ENCODE results near the gene TP53I11.

The TP53I11 gene

DNA sequence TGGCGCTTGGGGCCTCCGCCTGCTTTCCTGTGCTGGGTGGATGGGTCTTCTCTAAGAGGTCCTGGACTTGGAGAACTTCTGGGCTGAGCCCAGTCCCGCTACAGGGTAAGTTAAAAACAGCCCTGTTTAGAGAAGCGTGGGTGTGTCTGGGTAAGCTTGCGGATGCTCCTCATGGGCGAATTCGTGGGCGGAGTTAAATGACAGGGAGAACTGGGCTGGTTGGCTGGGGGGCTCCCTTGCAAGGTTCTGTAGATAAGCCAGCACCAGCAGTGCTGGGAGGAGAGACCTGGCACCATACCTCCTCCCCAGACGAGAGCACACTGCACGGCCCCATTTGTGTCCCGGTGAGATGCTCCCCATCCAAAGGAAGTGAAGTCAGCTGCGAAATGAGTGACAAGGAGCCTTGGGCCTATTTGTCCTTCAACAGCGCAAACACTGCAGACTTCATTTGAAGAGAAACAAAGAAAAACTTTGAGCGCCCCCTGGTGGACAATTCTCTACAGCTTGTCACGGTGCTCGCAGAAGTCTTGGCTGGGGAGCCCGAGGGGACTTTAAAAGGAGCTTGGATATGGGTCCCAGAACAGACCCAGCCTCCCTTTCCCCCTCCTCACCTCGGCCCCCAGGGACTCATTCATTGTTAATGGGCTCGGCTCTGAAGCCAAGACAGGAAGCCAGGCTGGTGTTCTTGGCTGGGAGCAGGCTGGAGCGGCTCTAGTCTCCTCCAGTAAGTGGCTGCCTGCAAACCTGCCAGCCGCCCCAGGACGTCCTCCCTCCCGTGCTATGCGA, 39.5 kb downstream of the TP53I11 start:
- DNase-seq = peak; percentile 69

GRCh38 chr11:44910591-44910990, 40.1 kb downstream of the TP53I11 start:
- no peak for DNase-seq

DNA sequence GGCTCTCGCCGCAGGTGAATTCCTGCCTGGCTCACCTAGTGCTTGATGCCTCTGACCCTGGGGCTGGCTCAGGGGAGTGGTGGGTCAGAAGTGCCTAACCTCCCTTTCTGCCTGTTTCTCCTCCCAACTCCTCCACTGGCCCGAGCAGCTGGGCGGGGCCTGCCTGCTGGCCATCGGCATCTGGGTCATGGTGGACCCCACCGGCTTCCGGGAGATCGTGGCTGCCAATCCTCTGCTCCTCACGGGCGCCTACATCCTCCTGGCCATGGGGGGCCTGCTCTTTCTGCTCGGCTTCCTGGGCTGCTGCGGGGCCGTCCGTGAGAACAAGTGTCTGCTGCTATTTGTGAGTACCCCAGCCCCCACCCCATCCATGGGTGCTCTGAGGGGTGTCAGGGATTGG, 41.1 kb downstream of the TP53I11 start:
- DNase-seq = no peak

DNA sequence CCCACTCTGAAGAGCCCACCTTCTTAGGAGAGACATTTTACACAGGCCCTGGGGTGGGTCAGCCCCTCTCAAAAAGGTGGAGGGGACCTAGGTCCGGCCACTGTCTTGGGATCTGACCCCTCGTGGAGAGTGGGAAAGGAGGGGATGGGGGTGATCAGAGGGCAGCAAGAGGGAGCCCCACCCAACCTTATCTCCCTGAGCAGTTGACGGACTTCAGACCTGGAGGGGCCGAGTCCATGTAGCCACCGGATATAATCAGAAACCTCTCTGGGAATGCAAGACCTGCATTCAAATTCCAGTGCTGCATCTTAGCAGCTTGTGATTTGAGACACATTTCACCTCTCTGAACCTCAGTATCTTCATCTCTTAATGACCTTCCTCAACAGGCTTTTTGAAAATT, 44.0 kb downstream of the TP53I11 start:
- no peak for DNase-seq

DNA sequence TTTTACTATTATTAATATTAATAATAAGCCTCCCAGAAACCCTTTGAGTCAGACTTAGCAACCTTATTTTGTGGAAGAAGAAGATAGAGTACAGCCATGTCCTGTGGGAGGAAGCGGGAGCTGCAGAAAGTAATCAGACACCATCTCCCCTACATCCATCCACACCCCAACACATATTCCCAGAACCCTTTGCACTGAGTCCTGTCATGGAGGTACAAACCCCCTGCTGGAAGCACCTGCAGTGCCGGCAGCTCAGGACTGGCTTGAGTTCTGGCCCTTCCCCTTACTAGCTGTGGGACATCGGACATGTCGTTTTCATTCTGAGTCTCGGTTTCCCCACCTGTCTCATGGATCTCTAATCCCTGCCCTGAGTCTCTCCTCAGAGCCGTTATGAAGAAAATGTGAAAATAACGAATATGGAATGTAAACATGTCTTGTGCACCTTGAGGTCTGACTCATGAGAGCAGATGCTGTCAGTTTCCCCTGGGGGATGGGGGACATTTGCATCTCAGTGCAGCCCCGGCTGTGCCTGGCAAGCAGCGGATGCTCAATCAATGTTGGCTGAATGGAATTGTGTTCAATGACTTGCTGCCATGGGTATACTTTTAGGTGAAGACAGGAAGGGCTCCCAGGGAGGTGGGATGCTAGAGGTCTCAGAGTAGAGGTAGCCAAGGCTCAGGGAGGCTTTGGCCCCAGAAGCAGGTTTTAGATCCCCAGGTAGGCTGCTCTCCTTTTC, 45.4 kb downstream of the TP53I11 start:
- no peak for DNase-seq

GRCh38 chr11:44904261-44905020, 46.2 kb downstream of the TP53I11 start:
- DNase-seq = no peak

- no peak for DNase-seq
Observed at GRCh38 chr11:44903518-44903917, 47.2 kb downstream of the TP53I11 start.

GRCh38 chr11:44903035-44903434, 47.6 kb downstream of the TP53I11 start:
- DNase-seq = no peak

GRCh38 chr11:44901786-44902185, 48.9 kb downstream of the TP53I11 start:
- no peak for DNase-seq

GRCh38 chr11:44901120-44901633, 49.5 kb downstream of the TP53I11 start:
- no peak for DNase-seq

- no peak for DNase-seq
Observed at GRCh38 chr11:44899959-44900358, 50.7 kb downstream of the TP53I11 start.

DNA sequence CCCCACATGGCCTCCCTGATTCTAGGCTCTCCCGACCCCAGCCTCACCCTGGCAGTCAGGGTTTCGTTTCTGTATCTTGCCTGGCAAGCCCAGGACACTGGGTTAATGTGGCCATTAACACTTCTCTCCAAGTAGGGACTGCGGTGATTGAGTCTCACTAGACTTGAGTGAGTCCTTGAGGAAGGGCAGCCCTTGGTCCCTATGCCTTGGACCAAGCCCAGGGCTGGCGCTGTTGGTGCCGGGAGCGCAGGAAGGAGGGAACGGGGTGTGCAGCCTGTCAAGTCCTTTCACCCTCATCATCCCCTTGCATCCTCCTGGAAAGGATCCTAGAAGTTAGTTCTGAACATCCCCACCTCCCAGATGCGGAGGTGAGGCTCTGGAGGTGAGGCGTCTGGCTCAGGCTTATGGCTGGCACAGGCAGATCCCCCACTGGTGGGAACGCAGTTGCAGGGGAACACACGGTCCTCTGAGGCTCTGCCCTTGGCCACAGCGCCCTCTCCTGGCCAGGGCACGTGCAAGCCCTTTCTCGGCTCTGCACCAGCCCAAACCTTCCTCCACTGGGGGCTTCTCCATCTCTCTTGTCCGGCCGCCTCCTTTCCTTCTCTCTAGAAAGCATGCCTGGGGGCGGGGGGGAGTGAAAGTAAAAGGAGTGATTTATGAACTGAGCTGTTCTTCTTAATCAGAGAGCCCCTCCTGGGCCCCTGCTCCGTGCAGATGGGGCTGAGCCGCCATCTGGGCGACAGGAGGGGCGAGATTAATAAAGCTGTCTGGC, 56.7 kb downstream of the TP53I11 start:
- peak; percentile 7 for DNase-seq

DNA sequence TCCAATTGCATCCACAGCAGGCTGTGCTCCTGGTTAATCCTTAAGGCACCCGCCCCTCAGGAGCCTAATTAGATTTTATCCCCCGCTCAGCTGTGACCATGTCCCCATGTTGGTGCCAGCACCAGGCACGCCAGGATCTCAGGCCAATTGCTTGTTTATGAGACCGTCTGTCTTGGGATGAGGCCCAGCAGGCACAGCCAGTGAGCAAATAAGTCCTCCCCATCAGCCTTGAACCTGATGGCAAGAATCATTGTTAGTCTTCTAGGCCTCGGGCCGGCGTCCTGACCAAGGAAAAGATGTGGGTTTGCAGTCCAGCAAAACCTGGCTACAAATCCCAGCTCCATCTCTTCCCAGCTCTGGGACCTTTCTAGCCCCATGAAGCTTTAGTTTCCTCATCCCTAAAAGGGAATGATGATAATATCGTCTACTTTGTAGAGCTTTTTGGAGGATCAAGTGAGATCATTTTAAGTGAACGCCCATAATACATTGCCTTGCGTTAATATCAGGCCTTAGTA, 57.3 kb downstream of the TP53I11 start:
- no peak for DNase-seq

DNA sequence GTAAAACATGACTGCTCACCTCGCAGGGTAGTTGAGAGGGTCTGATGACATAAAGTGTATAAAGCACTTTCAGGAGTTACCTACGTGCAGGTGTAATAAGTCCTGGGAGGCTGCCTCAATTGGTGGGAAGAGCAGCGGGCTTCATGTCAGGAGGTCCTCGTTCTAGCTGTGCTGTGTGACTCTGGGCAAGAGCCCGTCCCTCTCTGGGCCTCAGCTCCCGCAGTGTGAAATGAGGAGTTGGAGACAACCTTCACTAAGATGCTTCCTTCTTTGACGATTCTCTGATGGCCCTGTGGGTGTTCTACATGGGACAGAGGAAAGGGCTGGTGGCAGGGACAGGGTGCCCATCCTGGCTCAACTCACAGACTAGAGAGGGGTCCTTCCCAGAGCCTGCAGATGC, 57.8 kb downstream of the TP53I11 start:
- DNase-seq = no peak

GRCh38 chr11:44889266-44889665, 61.4 kb downstream of the TP53I11 start:
- no peak for DNase-seq

DNA sequence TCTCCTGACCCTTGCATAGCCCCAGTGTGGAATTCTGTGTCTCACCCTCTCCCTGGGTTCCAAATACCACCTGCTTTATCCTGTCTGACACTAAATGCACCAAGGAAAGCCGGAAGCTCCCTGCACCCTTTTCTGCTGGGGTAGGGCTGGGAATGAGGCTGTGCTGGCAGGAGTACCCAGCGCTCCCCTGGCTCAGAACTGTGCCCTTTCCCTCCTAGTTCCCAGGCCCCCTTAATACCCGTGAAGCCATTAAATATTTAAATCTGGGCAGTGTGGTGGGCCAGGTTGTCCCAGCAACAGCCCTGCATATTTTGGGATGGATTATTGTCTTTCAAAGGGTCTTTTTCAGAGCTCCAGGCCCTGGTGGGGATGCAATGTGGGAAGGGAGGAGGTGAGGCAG, 63.0 kb downstream of the TP53I11 start:
- DNase-seq = no peak

GRCh38 chr11:44886790-44887140, 63.9 kb downstream of the TP53I11 start:
- no peak for DNase-seq

DNA sequence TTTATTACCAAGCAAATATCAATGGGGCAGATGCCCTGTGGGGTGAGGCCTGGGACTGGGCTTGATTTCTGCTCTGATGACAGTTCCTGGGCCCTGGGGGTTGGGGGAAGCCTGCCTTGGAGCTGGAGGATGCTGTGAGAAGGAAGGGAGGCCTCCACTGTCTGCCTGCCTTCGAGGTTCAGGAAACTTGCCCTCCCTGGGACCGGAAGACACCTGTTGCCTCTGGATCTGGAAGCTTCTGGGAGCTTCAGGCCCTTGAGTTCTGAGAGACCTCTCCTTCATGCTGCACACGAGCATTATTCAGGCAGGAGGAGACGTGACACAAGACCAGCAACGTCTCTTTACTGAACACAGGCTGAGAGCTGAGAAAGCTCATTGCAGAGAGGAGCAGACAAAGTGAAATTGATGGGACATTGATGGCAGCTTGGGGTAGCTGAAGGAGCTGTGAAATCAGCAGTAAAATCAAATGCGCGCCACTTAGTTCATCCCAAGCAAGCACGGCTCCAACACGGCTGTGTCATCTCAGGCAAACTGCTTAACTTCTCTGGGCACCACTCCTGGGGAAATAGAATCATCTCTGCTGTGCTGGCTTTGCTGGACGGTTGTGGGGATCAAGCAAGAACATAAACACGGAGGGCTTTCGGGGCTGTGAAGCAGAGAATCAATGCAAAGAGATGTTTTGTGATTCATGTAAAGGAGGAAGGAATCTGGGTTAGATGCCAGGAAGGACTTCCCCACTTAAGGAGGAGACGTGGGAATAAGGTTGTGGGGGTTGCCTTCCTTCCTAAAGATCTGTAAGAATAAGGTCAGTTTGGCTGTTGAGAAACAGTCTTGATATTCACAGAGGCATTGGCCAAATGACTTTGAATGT, 64.5 kb downstream of the TP53I11 start:
- no peak for DNase-seq

- DNase-seq = no peak
Observed at GRCh38 chr11:44885065-44885810, 65.4 kb downstream of the TP53I11 start.

GRCh38 chr11:44884056-44884455, 66.6 kb downstream of the TP53I11 start:
- no peak for DNase-seq

DNA sequence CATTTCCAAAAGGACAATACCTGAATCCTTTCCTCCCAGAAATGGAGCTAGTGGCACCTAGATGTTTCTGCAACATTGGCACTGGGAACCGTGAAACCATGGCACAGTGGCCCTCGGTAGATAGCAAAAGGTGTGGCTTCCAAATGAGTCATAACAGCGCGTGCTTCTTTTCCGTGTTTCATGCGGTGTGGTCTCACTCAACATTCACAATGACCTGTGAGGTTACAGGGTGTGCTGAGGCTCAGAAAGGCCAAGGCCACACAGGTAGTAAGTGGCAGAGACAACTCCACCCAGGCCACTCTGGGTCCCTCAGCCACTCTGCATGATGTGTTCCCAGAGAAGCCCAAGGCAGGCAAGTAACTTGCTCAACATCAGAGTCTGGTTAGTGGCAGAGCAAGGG, 67.4 kb downstream of the TP53I11 start:
- no peak for DNase-seq

Data from NCI-H1436 treated with DMSO at 0.1 percent for 48 hours (cell line).